Colonic mucosa (tissue), 4 donors: Measurements from ENCODE around the gene FXYD7. TPM values are rescaled to one million over a fixed set of nuclear protein-coding genes. Genes with fewer than 3 reads are reported as not detected.

Source experiments
- DNase-seq: peaks from one replicate; pipeline ENCODE4 v3.0.0-alpha.2; 2020
- H3K27ac ChIP-seq: fragments of 200-600 bp; one replicate; pipeline ENCODE4 v1.8.0; 2021
- H3K27me3 ChIP-seq: fragments of 200-600 bp; one replicate; pipeline ENCODE4 v1.8.0; 2021
- H3K36me3 ChIP-seq: fragments of 200-600 bp; one replicate; pipeline ENCODE4 v1.8.0; 2021
- H3K4me1 ChIP-seq: fragments of 200-600 bp; one replicate; pipeline ENCODE4 v1.8.0; 2021; ENCODE audit warnings: mild to moderate bottlenecking
- H3K4me3 ChIP-seq: fragments of 200-600 bp; one replicate; pipeline ENCODE4 v1.8.0; 2021
- H3K9ac ChIP-seq, 2 donors: one replicate each; pipeline ENCODE4 v1.7.0; 2013; ENCODE audit warnings: control low read depth in 2 of 2, low read depth in 2 of 2, low read length in 2 of 2
- H3K9me3 ChIP-seq: fragments of 200-600 bp; one replicate; pipeline ENCODE4 v1.8.0; 2021
- CTCF ChIP-seq: fragments of 200-600 bp; IDR thresholded peaks from one replicate; pipeline ENCODE4 v1.8.0; 2022; ENCODE audit warnings: antibody characterized with exemption, mild to moderate bottlenecking
- intact Hi-C: fragments of 100-400 bp; cut with DNase I; formaldehyde crosslinking; loops from one replicate; pipeline ENCODE4 v1.14.1; 2022
- total RNA-seq, 2 donors: library from RNA; stranded (reverse); fragmentation: NEBNext Ultra II Directional in 1 of 2; extraction: Animal tissue kit (Norgen Biotek cat#: 25700) in 1 of 2; gene quantifications; one replicate each; pipeline ENCODE4 v1.2.1, GENCODE V29; 2021
- donor health status: healthy.
- donor health status: DM: no; HTN: no; CAD: no.
- donor health status: DM: no; HTN: no; CAD: no.

Gene FXYD7
- total RNA-seq, 2 donors from 2014 or later = 0.47 to 0.61 TPM

GRCh38 chr19:35114353-35115176 lies 28.5 kb upstream of the FXYD7 start:
- H3K9me3 ChIP-seq = no peaks in the 10 kb centered on the region
- peak overlapping the region; percentile 92 for H3K27ac ChIP-seq
- TF ChIP-seq CTCF = peak; percentile 95
- intact Hi-C loops = loop anchor here (2.0 kb wide), 1 partner anchor 20 kb away; the partner anchor contains the start of gene LGI4
- peak overlapping the region; percentile 32 for H3K4me3 ChIP-seq
- peak; percentile 86 for DNase-seq
- H3K27me3 ChIP-seq = no peaks in the 10 kb centered on the region
- H3K36me3 ChIP-seq = no peaks in the 10 kb centered on the region
- H3K9ac ChIP-seq = peak overlapping the region; percentile 79 to 97
- H3K4me1 ChIP-seq = no peaks in the 10 kb centered on the region

- H3K4me1 ChIP-seq = no peaks in the 10 kb centered on the region
- H3K27ac ChIP-seq = peak within 1 kb of the TSS; percentile 92
- no peak for TF ChIP-seq CTCF
- intact Hi-C loops = loop anchor here (2.0 kb wide), 1 partner anchor 19 kb away; the partner anchor contains the start of gene LGI4
- no peaks in the 10 kb centered on the region for H3K36me3 ChIP-seq
- peak; percentile 88 for DNase-seq
- no peaks in the 10 kb centered on the region for H3K9me3 ChIP-seq
- peak within 1 kb of the TSS; percentile 53 for H3K4me3 ChIP-seq
- H3K9ac ChIP-seq = peak within 1 kb of the TSS; percentile 85 to 97
- H3K27me3 ChIP-seq = no peaks in the 10 kb centered on the region
These were observed 27.7 kb upstream of the FXYD7 start, which contains the start of gene FXYD3 for GRCh38 chr19:35115177-35115951. TSS of gene FXYD3 (plus strand) at chr19:35115823. CDS start at chr19:35119377, 3,554 bp downstream.

GRCh38 chr19:35116072-35116801 lies 26.8 kb upstream of the FXYD7 start:
- no peak for TF ChIP-seq CTCF
- peaks cover 3% of the 10 kb centered on the region for H3K4me1 ChIP-seq
- intact Hi-C loops = no loop called here
- H3K9ac ChIP-seq = peak overlapping the region; percentile 85 to 97
- H3K9me3 ChIP-seq = no peaks in the 10 kb centered on the region
- peak overlapping the region; percentile 53 for H3K4me3 ChIP-seq
- H3K27me3 ChIP-seq = no peaks in the 10 kb centered on the region
- H3K36me3 ChIP-seq = no peaks in the 10 kb centered on the region
- peak overlapping the region; percentile 92 for H3K27ac ChIP-seq
- DNase-seq = peak; percentile 86

DNA sequence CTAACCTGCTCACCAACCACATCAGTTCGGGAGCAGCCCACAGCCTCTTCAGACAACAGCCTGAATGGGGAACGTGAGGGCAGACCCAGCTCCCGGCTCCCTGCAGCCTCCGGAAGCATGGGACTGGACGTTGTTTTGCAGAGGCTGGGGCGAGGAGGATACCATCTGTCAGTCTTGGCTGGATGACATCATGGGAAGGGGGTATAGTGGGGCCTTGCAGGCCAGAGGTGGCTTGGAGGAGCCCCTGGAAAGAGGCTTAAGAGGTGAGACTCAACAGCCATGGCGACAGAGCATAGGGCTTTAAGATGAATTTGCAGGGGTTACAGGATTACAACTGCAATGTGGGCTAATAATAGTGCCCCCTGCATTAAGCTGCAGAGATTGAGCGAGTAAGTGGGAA lies 25.9 kb upstream of the FXYD7 start:
- Histone ChIP-seq H3K27ac (peak overlapping the region; percentile 92), H3K4me3 (peak overlapping the region; percentile 53), H3K36me3 (no peaks in the 10 kb centered on the region), H3K27me3 (no peaks in the 10 kb centered on the region), H3K9me3 (no peaks in the 10 kb centered on the region), H3K9ac (peak overlapping the region; percentile 85 to 97), H3K4me1 (peaks cover 3% of the 10 kb centered on the region)
- DNase-seq = no peak
- intact Hi-C loops = no loop called here
- TF ChIP-seq CTCF = no peak

DNA sequence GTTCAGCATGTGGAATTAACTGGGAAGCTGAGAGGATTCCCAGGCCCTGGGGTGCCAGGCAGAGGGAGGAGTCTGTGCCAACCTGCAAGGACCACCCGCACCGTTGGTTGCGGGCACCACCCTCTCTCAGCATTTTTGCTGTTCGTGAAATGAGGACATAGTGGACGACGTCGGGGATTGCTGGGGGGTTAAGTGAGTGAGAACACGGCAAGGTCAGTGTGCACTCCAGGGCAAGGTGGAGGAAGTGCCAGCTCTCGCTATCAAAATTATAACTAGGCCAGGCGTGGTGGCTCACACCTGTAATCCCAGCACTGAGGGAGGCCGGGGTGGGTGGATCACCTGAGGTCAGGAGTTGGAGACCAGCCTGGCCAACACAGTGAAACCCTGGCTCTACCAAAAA lies 25.3 kb upstream of the FXYD7 start:
- intact Hi-C loops = no loop called here
- TF ChIP-seq CTCF = no peak

More for the DNA sequence above, 25.3 kb upstream of the FXYD7 start:
- peak; percentile 65 for DNase-seq
- Histone ChIP-seq H3K36me3 (no peaks in the 10 kb centered on the region), H3K4me3 (peak overlapping the region; percentile 53), H3K27ac (peak overlapping the region; percentile 92), H3K9ac (peak overlapping the region in 1 of 2 donors; percentile 97), H3K9me3 (no peaks in the 10 kb centered on the region), H3K27me3 (no peaks in the 10 kb centered on the region), H3K4me1 (peaks cover 7% of the 10 kb centered on the region)
